HEK293 (cell line): ENCODE data around the gene PRRT2.

ENCODE experiments used
- GLIS1 ChIP-seq: fragments of 450-650 bp; formaldehyde crosslinking; IDR thresholded peaks from 2 replicates; pipeline ENCODE4 v1.5.1; 2016; ENCODE audit warnings: missing biosample characterization, missing genetic modification characterization
- GLIS2 ChIP-seq: fragments of 450-650 bp; formaldehyde crosslinking; IDR thresholded peaks from 2 replicates; pipeline ENCODE4 v1.5.1; 2016; ENCODE audit warnings: missing biosample characterization, missing genetic modification characterization
- KLF10 ChIP-seq: fragments of 450-650 bp; IDR thresholded peaks from 2 replicates; pipeline ENCODE4 v1.5.1; 2018; ENCODE audit warnings: missing biosample characterization, mild to moderate bottlenecking, missing genetic modification characterization
- PRDM1 ChIP-seq: fragments of 450-650 bp; formaldehyde crosslinking; IDR thresholded peaks from 2 replicates; pipeline ENCODE4; 2016; ENCODE audit warnings: missing biosample characterization, missing genetic modification characterization
- SCRT1 ChIP-seq: fragments of 450-650 bp; formaldehyde crosslinking; IDR thresholded peaks from 2 replicates; pipeline ENCODE4 v1.5.1; 2016; ENCODE audit warnings: missing biosample characterization, missing genetic modification characterization, borderline replicate concordance
- SETDB1 ChIP-seq: IDR thresholded peaks from one replicate; pipeline ENCODE4 v1.6.1; 2017; ENCODE audit warnings: mild to moderate bottlenecking, low read length, moderate library complexity, mixed read lengths; ENCODE audit not compliant: insufficient read length
- ZBTB8A ChIP-seq: fragments of 450-650 bp; formaldehyde crosslinking; IDR thresholded peaks from 2 replicates; pipeline ENCODE4 v1.5.1; 2016; ENCODE audit warnings: missing biosample characterization, missing genetic modification characterization
- ZFP3 ChIP-seq: fragments of 450-650 bp; formaldehyde crosslinking; IDR thresholded peaks from 2 replicates; pipeline ENCODE4 v1.5.1; 2016; ENCODE audit warnings: low read depth, missing biosample characterization, missing genetic modification characterization
- ZIC2 ChIP-seq: fragments of 450-650 bp; formaldehyde crosslinking; IDR thresholded peaks from 2 replicates; pipeline ENCODE4 v1.5.1; 2016; ENCODE audit warnings: missing biosample characterization, missing genetic modification characterization
- ZNF10 ChIP-seq: fragments of 450-650 bp; formaldehyde crosslinking; IDR thresholded peaks from 2 replicates; pipeline ENCODE4 v1.5.1; 2017; ENCODE audit warnings: missing biosample characterization, missing genetic modification characterization
- ZNF121 ChIP-seq: fragments of 450-650 bp; formaldehyde crosslinking; IDR thresholded peaks from 2 replicates; pipeline ENCODE4 v1.5.1; 2016; ENCODE audit warnings: missing biosample characterization, missing genetic modification characterization
- ZNF16 ChIP-seq: fragments of 450-650 bp; formaldehyde crosslinking; IDR thresholded peaks from 2 replicates; pipeline ENCODE4 v1.5.1; 2016; ENCODE audit warnings: low read depth, missing biosample characterization, missing genetic modification characterization
- ZNF274 ChIP-seq, 2 experiments: fragments of 200-500 bp in 1 of 2; fragments of 450-650 bp in 1 of 2; sonication (Bioruptor generic) in 1 of 2; formaldehyde crosslinking in 1 of 2; IDR thresholded peaks; 2 replicates each; pipeline versions ENCODE4 v1.5.1 to v1.6.1; 2014 to 2016; ENCODE audit warnings: borderline replicate concordance in 1 of 2, inconsistent platforms in 1 of 2, low read length in 1 of 2, missing biosample characterization in 1 of 2, missing genetic modification characterization in 1 of 2
- ZNF324 ChIP-seq: fragments of 450-650 bp; formaldehyde crosslinking; IDR thresholded peaks from 2 replicates; pipeline ENCODE4 v1.5.1; 2016; ENCODE audit warnings: missing biosample characterization, missing genetic modification characterization
- ZNF426 ChIP-seq: fragments of 450-650 bp; formaldehyde crosslinking; IDR thresholded peaks from 2 replicates; pipeline ENCODE4 v1.5.1; 2017; ENCODE audit warnings: missing biosample characterization, missing genetic modification characterization, mild to moderate bottlenecking, inconsistent platforms, moderate library complexity
- ZNF549 ChIP-seq: fragments of 450-650 bp; IDR thresholded peaks from 2 replicates; pipeline ENCODE4 v1.5.1; 2018; ENCODE audit warnings: missing biosample characterization, missing genetic modification characterization, mild to moderate bottlenecking, inconsistent platforms, moderate library complexity
- ZNF561 ChIP-seq: fragments of 450-650 bp; IDR thresholded peaks from 2 replicates; pipeline ENCODE4 v1.5.1; 2018; ENCODE audit warnings: missing biosample characterization, missing genetic modification characterization, borderline replicate concordance
- ZNF624 ChIP-seq: fragments of 450-650 bp; formaldehyde crosslinking; IDR thresholded peaks from 2 replicates; pipeline ENCODE4 v1.5.1; 2017; ENCODE audit warnings: missing biosample characterization, missing genetic modification characterization
- ZNF660 ChIP-seq: fragments of 450-650 bp; IDR thresholded peaks from 2 replicates; pipeline ENCODE4 v1.5.1; 2018; ENCODE audit warnings: missing biosample characterization, mild to moderate bottlenecking, missing genetic modification characterization
- ZNF776 ChIP-seq: fragments of 450-650 bp; formaldehyde crosslinking; IDR thresholded peaks from 2 replicates; pipeline ENCODE4 v1.5.0; 2017; ENCODE audit warnings: missing biosample characterization, missing genetic modification characterization, borderline replicate concordance
- ZSCAN16 ChIP-seq: fragments of 450-650 bp; formaldehyde crosslinking; IDR thresholded peaks from 2 replicates; pipeline ENCODE4 v1.5.1; 2016; ENCODE audit warnings: missing biosample characterization, missing genetic modification characterization
- TF ChIP-seq, protein P1 (sequence below): fragments of 450-650 bp; formaldehyde crosslinking; IDR thresholded peaks from 2 replicates; pipeline ENCODE4 v1.5.1; 2016; ENCODE audit warnings: missing biosample characterization, missing genetic modification characterization
- TF ChIP-seq, protein P2 (sequence below): fragments of 450-650 bp; formaldehyde crosslinking; optimal IDR thresholded peaks from 2 replicates; pipeline ENCODE3; 2016; ENCODE audit warnings: missing biosample characterization, mild to moderate bottlenecking, missing genetic modification characterization
- TF ChIP-seq, protein P3 (sequence below): fragments of 450-650 bp; formaldehyde crosslinking; IDR thresholded peaks from 2 replicates; pipeline ENCODE4; 2016; ENCODE audit warnings: missing biosample characterization, missing genetic modification characterization
- TF ChIP-seq, protein P4 (sequence below): fragments of 450-650 bp; formaldehyde crosslinking; IDR thresholded peaks from 2 replicates; pipeline ENCODE4 v1.5.1; 2016; ENCODE audit warnings: missing biosample characterization, missing genetic modification characterization
- TF ChIP-seq, protein P5 (sequence below): fragments of 450-650 bp; formaldehyde crosslinking; IDR thresholded peaks from 2 replicates; pipeline ENCODE4 v1.5.1; 2016; ENCODE audit warnings: missing biosample characterization, missing genetic modification characterization

The PRRT2 gene

DNA sequence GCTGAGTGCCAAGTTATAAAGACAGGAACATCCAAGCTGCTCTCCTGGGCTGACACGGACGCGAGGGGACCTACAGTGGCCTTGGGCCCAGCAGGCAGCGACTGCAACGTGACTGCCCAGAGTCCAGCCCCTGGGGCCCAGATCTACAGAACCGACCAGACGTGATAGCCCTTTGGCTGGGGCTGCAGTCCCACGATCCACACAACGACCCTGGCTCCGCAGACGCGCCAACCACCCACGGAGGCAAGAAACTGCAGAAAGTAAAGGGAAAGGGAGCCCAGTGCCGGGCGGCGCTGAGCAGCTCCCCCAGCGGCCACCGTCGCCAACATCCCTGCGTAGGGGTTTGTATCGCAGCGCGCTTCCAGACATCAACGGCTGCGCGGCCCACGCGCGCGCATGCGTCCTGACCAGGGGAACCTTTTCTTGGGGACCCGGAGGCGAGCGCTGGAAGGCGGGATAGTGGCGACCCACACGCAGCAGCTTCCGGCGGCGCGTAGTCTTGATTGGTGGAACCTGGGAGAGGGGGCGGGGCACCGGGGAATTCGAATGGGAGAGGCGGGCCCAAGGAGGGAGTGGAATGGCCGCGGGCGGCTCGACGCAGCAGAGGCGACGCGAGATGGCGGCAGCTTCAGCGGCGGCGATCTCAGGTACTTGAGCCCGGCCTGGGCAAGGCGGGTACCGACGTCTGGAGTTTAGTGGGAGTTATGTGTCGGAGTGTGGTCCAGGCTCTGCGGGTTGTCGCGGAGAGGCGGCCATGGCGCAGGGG is 21.6 kb upstream of the PRRT2 start, which contains the start of gene KIF22 (continued):
- TF ChIP-seq ZNF561 (tag by site-specific recombination) (0 out of 2 replicates have a peak, but pooled peaks have one; percentile 55), ZNF10 (tag by site-specific recombination) (no peak), ZNF549 (tag by site-specific recombination) (no peak), GLIS1 (tag by site-specific recombination) (peak; percentile 63; the same call in 1 of the 2 replicates), ZNF426 (tag by site-specific recombination) (no peak), ZNF274 (IDR thresholded peaks at IDR 0.05; ENCODE audit: low read length) (no peak), ZNF274 (tag by site-specific recombination; IDR thresholded peaks at IDR 0.05; ENCODE audit: borderline replicate concordance) (no peak), ZFP3 (tag by site-specific recombination) (no peak), ZNF121 (tag by site-specific recombination) (peak; percentile 48; the same call in 1 of the 2 replicates), GLIS2 (tag by site-specific recombination) (no peak; the same call in 1 of the 2 replicates), ZNF660 (tag by site-specific recombination) (peak; percentile 90; the same call in 1 of the 2 replicates), ZIC2 (tag by site-specific recombination) (peak; percentile 40; the same call in 1 of the 2 replicates), PRDM1 (tag by site-specific recombination) (peak; percentile 90), SCRT1 (tag by site-specific recombination) (no peak), ZNF324 (tag by site-specific recombination) (peak; percentile 46; the same call in 1 of the 2 replicates), KLF10 (tag by site-specific recombination) (peak; percentile 58), ZSCAN16 (tag by site-specific recombination) (0 out of 2 replicates have a peak, but pooled peaks have one; percentile 21), ZNF776 (tag by site-specific recombination) (no peak), SETDB1 (no peak), ZBTB8A (tag by site-specific recombination) (peak; percentile 91), ZNF16 (tag by site-specific recombination) (no peak), ZNF624 (tag by site-specific recombination) (no peak)
- TF ChIP-seq, protein P1, sequence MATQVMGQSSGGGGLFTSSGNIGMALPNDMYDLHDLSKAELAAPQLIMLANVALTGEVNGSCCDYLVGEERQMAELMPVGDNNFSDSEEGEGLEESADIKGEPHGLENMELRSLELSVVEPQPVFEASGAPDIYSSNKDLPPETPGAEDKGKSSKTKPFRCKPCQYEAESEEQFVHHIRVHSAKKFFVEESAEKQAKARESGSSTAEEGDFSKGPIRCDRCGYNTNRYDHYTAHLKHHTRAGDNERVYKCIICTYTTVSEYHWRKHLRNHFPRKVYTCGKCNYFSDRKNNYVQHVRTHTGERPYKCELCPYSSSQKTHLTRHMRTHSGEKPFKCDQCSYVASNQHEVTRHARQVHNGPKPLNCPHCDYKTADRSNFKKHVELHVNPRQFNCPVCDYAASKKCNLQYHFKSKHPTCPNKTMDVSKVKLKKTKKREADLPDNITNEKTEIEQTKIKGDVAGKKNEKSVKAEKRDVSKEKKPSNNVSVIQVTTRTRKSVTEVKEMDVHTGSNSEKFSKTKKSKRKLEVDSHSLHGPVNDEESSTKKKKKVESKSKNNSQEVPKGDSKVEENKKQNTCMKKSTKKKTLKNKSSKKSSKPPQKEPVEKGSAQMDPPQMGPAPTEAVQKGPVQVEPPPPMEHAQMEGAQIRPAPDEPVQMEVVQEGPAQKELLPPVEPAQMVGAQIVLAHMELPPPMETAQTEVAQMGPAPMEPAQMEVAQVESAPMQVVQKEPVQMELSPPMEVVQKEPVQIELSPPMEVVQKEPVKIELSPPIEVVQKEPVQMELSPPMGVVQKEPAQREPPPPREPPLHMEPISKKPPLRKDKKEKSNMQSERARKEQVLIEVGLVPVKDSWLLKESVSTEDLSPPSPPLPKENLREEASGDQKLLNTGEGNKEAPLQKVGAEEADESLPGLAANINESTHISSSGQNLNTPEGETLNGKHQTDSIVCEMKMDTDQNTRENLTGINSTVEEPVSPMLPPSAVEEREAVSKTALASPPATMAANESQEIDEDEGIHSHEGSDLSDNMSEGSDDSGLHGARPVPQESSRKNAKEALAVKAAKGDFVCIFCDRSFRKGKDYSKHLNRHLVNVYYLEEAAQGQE (tag by site-specific recombination), result no peak
- TF ChIP-seq, protein P2, sequence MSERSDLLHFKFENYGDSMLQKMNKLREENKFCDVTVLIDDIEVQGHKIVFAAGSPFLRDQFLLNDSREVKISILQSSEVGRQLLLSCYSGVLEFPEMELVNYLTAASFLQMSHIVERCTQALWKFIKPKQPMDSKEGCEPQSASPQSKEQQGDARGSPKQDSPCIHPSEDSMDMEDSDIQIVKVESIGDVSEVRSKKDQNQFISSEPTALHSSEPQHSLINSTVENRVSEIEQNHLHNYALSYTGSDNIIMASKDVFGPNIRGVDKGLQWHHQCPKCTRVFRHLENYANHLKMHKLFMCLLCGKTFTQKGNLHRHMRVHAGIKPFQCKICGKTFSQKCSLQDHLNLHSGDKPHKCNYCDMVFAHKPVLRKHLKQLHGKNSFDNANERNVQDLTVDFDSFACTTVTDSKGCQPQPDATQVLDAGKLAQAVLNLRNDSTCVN (tag by site-specific recombination), result peak; percentile 95
- TF ChIP-seq, protein P3, sequence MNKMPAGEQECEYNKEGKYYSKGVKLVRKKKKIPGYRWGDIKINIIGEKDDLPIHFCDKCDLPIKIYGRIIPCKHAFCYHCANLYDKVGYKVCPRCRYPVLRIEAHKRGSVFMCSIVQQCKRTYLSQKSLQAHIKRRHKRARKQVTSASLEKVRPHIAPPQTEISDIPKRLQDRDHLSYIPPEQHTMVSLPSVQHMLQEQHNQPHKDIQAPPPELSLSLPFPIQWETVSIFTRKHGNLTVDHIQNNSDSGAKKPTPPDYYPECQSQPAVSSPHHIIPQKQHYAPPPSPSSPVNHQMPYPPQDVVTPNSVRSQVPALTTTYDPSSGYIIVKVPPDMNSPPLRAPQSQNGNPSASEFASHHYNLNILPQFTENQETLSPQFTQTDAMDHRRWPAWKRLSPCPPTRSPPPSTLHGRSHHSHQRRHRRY, result no peak
- TF ChIP-seq, protein P4, sequence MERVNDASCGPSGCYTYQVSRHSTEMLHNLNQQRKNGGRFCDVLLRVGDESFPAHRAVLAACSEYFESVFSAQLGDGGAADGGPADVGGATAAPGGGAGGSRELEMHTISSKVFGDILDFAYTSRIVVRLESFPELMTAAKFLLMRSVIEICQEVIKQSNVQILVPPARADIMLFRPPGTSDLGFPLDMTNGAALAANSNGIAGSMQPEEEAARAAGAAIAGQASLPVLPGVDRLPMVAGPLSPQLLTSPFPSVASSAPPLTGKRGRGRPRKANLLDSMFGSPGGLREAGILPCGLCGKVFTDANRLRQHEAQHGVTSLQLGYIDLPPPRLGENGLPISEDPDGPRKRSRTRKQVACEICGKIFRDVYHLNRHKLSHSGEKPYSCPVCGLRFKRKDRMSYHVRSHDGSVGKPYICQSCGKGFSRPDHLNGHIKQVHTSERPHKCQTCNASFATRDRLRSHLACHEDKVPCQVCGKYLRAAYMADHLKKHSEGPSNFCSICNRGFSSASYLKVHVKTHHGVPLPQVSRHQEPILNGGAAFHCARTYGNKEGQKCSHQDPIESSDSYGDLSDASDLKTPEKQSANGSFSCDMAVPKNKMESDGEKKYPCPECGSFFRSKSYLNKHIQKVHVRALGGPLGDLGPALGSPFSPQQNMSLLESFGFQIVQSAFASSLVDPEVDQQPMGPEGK (tag by site-specific recombination), result peak; percentile 71
- TF ChIP-seq, protein P5, sequence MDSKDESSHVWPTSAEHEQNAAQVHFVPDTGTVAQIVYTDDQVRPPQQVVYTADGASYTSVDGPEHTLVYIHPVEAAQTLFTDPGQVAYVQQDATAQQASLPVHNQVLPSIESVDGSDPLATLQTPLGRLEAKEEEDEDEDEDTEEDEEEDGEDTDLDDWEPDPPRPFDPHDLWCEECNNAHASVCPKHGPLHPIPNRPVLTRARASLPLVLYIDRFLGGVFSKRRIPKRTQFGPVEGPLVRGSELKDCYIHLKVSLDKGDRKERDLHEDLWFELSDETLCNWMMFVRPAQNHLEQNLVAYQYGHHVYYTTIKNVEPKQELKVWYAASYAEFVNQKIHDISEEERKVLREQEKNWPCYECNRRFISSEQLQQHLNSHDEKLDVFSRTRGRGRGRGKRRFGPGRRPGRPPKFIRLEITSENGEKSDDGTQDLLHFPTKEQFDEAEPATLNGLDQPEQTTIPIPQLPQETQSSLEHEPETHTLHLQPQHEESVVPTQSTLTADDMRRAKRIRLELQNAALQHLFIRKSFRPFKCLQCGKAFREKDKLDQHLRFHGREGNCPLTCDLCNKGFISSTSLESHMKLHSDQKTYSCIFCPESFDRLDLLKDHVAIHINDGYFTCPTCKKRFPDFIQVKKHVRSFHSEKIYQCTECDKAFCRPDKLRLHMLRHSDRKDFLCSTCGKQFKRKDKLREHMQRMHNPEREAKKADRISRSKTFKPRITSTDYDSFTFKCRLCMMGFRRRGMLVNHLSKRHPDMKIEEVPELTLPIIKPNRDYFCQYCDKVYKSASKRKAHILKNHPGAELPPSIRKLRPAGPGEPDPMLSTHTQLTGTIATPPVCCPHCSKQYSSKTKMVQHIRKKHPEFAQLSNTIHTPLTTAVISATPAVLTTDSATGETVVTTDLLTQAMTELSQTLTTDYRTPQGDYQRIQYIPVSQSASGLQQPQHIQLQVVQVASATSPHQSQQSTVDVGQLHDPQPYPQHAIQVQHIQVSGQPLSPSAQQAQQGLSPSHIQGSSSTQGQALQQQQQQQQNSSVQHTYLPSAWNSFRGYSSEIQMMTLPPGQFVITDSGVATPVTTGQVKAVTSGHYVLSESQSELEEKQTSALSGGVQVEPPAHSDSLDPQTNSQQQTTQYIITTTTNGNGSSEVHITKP (tag by site-specific recombination), result peak; percentile 53; the same call in 1 of the 2 replicates
